K562 (cell line): Measurements from ENCODE around the gene DLGAP1. TPM values are rescaled to one million over a fixed set of nuclear protein-coding genes. Genes with fewer than 3 reads are reported as not detected.

Experiments
- CBX1 ChIP-seq: sonication (generic); IDR thresholded peaks from 2 replicates; pipeline ENCODE4 v1.6.1; 2016; ENCODE audit warnings: antibody characterized with exemption, low read depth, mild to moderate bottlenecking
- CBX3 ChIP-seq, 2 experiments: IDR thresholded peaks; 1 replicate in 1 of 2; 2 replicates in 1 of 2; pipeline ENCODE4 v1.6.1; 2012; ENCODE audit warnings: inconsistent platforms in 2 of 2, low read length in 2 of 2, borderline replicate concordance in 1 of 2, control low read depth in 1 of 2
- CCAR2 ChIP-seq: fragments of 200-400 bp; formaldehyde crosslinking; IDR thresholded peaks from 2 replicates; pipeline ENCODE4 v1.6.1; 2017; ENCODE audit warnings: mild to moderate bottlenecking, low read depth, low read length
- ETV5 ChIP-seq: sonication (generic); formaldehyde crosslinking; IDR thresholded peaks from 2 replicates; pipeline ENCODE4 v1.4.0; 2020; ENCODE audit warnings: low read depth, mild to moderate bottlenecking, missing genetic modification reagents
- GTF2E2 ChIP-seq: fragments of 200-800 bp; sonication (Bioruptor generic); IDR thresholded peaks from 2 replicates; pipeline ENCODE4 v1.6.1; 2016; ENCODE audit warnings: missing genetic modification characterization, missing compliant biosample characterization
- JUND ChIP-seq, 2 experiments: IDR thresholded peaks; 2 replicates in 1 of 2; 3 replicates in 1 of 2; pipeline ENCODE4 v1.6.1; 2011; ENCODE audit warnings: borderline replicate concordance in 2 of 2, low read depth in 2 of 2, low read length in 2 of 2, improper control_type of control experiment in 1 of 2, missing biosample characterization in 1 of 2, missing genetic modification characterization in 1 of 2, missing genetic modification reagents in 1 of 2
- KLF1 ChIP-seq: fragments of 450-650 bp; IDR thresholded peaks from 2 replicates; pipeline ENCODE4 v1.6.1; 2016; ENCODE audit warnings: missing genetic modification characterization, missing compliant biosample characterization
- NFIX ChIP-seq: fragments of 250-450 bp; sonication (Bioruptor Pico); IDR thresholded peaks from 2 replicates; pipeline ENCODE4 v1.4.0; 2020; ENCODE audit warnings: low read depth, mild to moderate bottlenecking, moderate library complexity
- NFXL1 ChIP-seq: fragments of 450-650 bp; formaldehyde crosslinking; IDR thresholded peaks from 2 replicates; pipeline ENCODE4 v1.4.0; 2021; ENCODE audit warnings: mild to moderate bottlenecking
- RHOXF2B ChIP-seq: fragments of 250-450 bp; sonication (Bioruptor Pico); conservative IDR thresholded peaks from 2 replicates; pipeline ENCODE4 v1.5.1; 2021
- SIX5 ChIP-seq, 2 experiments: IDR thresholded peaks; 2 replicates each; pipeline ENCODE4 v1.6.1; 2011; ENCODE audit warnings: low read length in 2 of 2, borderline replicate concordance in 1 of 2, low read depth in 1 of 2, mild to moderate bottlenecking in 1 of 2, moderate library complexity in 1 of 2; ENCODE audit not compliant: insufficient read depth in 1 of 2
- SMARCA4 ChIP-seq: fragments of 450-650 bp; IDR thresholded peaks from 2 replicates; pipeline ENCODE4 v1.6.1; 2016
- THRAP3 ChIP-seq: fragments of 450-650 bp; IDR thresholded peaks from 2 replicates; pipeline ENCODE4 v1.6.1; 2016; ENCODE audit warnings: mild to moderate bottlenecking, inconsistent platforms, borderline replicate concordance
- ZNF174 ChIP-seq: fragments of 250-450 bp; sonication (Bioruptor Pico); IDR thresholded peaks from 2 replicates; pipeline ENCODE4 v1.4.0; 2020; ENCODE audit warnings: mild to moderate bottlenecking
- ZNF41 ChIP-seq: fragments of 250-450 bp; sonication (Bioruptor Pico); conservative IDR thresholded peaks from 2 replicates; pipeline ENCODE4 v1.4.0; 2020; ENCODE audit warnings: mild to moderate bottlenecking
- ZNF583 ChIP-seq: fragments of 250-450 bp; sonication (Bioruptor Pico); IDR thresholded peaks from 2 replicates; pipeline ENCODE4 v1.4.0; 2020
- ZNF766 ChIP-seq: fragments of 200-800 bp; sonication (Bioruptor generic); conservative IDR thresholded peaks from 2 replicates; pipeline ENCODE4 v1.6.1; 2016; ENCODE audit warnings: missing genetic modification characterization, missing compliant biosample characterization
- polyA plus RNA-seq, 8 experiments: library from polyadenylated mRNA; depleted of rRNA in 4 of 8; stranded (reverse) in 5 of 8; unstranded in 3 of 8; fragments of >200 nt; fragmentation: Nextera tagmentation in 2 of 8; fragmentation: Illumina TruSeq in 1 of 8; extraction: Ambion mirVana in 2 of 8; extraction: Trizol in 1 of 8; gene quantifications; 2 replicates each; pipeline versions ENCODE4 v1.2.1 to v1.2.3, GENCODE V29; 2011 to 2014; ENCODE audit warnings: inconsistent platforms in 1 of 8, missing spikeins in 1 of 8
- total RNA-seq, 7 experiments: library from RNA; depleted of rRNA in 6 of 7; stranded (reverse); fragments of >200 nt in 6 of 7; fragmentation: Illumina TruSeq in 2 of 7; extraction: Trizol in 2 of 7; gene quantifications; 2 replicates each; pipeline versions ENCODE4 v1.2.1 to v1.2.3, GENCODE V29; 2011 to 2021; ENCODE audit warnings: low replicate concordance in 1 of 7
- TF ChIP-seq, protein P1 (sequence below): fragments of 250-450 bp; sonication (Bioruptor Pico); IDR thresholded peaks from 2 replicates; pipeline ENCODE4 v1.4.0; 2020
- TF ChIP-seq, protein P2 (sequence below): sonication (generic); formaldehyde crosslinking; IDR thresholded peaks from 2 replicates; pipeline ENCODE4 v1.8.0; 2022; ENCODE audit warnings: missing genetic modification reagents, mild to moderate bottlenecking, moderate library complexity, borderline replicate concordance
- TF ChIP-seq, protein P3 (sequence below): sonication (generic); formaldehyde crosslinking; IDR thresholded peaks from 2 replicates; pipeline ENCODE4 v1.8.1; 2022; ENCODE audit warnings: missing genetic modification reagents

DLGAP1 gene
- total and polyA plus RNA-seq, 9 of the 15 experiments (the other 6 are each of a cell fraction or from before 2014, with no cell fraction given) = 0.04 to 0.22 (median 0.08) TPM

DNA sequence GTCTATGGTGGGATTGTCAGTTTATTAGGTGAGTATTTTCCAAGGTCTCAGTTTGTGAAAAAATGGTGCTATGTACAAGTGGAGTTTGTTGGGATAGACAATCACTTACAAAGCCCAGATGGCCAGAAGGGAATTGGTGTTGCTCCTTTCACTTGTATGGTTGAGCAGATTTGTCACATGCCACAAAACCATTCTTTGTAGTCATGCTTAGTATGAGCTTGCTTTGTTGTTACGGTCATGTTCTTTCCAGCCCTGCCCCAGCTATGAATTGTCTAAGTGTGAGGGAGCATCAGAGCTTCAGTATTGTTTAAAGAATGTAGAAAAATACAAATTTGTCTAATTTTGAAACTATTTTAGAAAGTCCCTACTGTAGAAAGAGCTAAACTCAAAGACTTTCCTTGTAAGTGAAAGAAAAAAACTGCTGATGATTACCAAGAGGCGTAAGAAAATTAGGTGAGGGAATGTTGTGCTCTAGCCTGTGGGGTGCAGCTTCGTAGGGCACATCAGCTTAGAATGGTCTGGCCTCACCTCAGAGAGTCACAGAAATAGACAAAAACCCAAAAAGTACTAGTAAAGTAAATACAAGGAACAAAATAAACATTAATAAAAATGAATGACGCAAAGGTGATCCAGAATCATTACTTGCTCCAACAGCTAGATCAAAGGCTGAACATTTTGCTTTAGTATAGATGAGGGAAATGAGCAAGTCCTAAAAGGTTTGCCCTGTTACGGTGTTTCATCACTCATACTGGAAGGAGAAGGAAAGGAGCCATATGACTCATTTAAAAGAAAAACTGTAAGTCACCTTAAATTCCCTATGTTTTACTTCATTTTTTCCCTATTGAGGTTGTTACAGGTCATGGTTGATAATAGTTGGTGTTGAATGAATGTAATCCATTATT lies 995.9 kb downstream of the DLGAP1 start (continued):
- TF ChIP-seq, protein P1, sequence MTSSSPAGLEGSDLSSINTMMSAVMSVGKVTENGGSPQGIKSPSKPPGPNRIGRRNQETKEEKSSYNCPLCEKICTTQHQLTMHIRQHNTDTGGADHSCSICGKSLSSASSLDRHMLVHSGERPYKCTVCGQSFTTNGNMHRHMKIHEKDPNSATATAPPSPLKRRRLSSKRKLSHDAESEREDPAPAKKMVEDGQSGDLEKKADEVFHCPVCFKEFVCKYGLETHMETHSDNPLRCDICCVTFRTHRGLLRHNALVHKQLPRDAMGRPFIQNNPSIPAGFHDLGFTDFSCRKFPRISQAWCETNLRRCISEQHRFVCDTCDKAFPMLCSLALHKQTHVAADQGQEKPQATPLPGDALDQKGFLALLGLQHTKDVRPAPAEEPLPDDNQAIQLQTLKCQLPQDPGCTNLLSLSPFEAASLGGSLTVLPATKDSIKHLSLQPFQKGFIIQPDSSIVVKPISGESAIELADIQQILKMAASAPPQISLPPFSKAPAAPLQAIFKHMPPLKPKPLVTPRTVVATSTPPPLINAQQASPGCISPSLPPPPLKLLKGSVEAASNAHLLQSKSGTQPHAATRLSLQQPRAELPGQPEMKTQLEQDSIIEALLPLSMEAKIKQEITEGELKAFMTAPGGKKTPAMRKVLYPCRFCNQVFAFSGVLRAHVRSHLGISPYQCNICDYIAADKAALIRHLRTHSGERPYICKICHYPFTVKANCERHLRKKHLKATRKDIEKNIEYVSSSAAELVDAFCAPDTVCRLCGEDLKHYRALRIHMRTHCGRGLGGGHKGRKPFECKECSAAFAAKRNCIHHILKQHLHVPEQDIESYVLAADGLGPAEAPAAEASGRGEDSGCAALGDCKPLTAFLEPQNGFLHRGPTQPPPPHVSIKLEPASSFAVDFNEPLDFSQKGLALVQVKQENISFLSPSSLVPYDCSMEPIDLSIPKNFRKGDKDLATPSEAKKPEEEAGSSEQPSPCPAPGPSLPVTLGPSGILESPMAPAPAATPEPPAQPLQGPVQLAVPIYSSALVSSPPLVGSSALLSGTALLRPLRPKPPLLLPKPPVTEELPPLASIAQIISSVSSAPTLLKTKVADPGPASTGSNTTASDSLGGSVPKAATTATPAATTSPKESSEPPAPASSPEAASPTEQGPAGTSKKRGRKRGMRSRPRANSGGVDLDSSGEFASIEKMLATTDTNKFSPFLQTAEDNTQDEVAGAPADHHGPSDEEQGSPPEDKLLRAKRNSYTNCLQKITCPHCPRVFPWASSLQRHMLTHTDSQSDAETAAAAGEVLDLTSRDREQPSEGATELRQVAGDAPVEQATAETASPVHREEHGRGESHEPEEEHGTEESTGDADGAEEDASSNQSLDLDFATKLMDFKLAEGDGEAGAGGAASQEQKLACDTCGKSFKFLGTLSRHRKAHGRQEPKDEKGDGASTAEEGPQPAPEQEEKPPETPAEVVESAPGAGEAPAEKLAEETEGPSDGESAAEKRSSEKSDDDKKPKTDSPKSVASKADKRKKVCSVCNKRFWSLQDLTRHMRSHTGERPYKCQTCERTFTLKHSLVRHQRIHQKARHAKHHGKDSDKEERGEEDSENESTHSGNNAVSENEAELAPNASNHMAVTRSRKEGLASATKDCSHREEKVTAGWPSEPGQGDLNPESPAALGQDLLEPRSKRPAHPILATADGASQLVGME (CRISPR knock-in tag) = no peak
- TF ChIP-seq NFXL1 (no peak), CBX1 (0 out of 2 replicates have a peak, but pooled peaks have one; percentile 23), SIX5 (IDR thresholded peaks at IDR 0.05; ENCODE audit: borderline replicate concordance in 1 of 2, insufficient read depth in 1 of 2, low read depth in 1 of 2, low read length in 2 of 2) (no peak), NFIX (no peak), RHOXF2B (no peak), ZNF583 (CRISPR knock-in tag) (no peak), ZNF41 (CRISPR knock-in tag) (no peak), ZNF766 (CRISPR knock-in tag) (no peak), CBX3 (IDR thresholded peaks at IDR 0.05; ENCODE audit: borderline replicate concordance in 1 of 2, low read length in 2 of 2) (peak in 1 of 2 experiments; percentile 51; a peak in 1 of 3 replicates), ZNF174 (no peak), THRAP3 (no peak), SMARCA4 (no peak), JUND (IDR thresholded peaks at IDR 0.05; ENCODE audit: borderline replicate concordance, low read depth, low read length) (no peak), JUND (tag; IDR thresholded peaks at IDR 0.05; ENCODE audit: borderline replicate concordance, low read depth, low read length) (no peak), KLF1 (tag) (no peak), CCAR2 (no peak), GTF2E2 (peak; percentile 70; the same call in 1 of the 2 replicates), ETV5 (CRISPR knock-in tag) (no peak)
- TF ChIP-seq, protein P2, sequence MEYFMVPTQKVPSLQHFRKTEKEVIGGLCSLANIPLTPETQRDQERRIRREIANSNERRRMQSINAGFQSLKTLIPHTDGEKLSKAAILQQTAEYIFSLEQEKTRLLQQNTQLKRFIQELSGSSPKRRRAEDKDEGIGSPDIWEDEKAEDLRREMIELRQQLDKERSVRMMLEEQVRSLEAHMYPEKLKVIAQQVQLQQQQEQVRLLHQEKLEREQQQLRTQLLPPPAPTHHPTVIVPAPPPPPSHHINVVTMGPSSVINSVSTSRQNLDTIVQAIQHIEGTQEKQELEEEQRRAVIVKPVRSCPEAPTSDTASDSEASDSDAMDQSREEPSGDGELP (CRISPR knock-in tag) = no peak
- TF ChIP-seq, protein P3, sequence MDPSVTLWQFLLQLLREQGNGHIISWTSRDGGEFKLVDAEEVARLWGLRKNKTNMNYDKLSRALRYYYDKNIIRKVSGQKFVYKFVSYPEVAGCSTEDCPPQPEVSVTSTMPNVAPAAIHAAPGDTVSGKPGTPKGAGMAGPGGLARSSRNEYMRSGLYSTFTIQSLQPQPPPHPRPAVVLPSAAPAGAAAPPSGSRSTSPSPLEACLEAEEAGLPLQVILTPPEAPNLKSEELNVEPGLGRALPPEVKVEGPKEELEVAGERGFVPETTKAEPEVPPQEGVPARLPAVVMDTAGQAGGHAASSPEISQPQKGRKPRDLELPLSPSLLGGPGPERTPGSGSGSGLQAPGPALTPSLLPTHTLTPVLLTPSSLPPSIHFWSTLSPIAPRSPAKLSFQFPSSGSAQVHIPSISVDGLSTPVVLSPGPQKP (CRISPR knock-in tag) = no peak
